ENCODE data around the gene SLC9A3. TPM values are rescaled to one million over a fixed set of nuclear protein-coding genes. Genes with fewer than 3 reads are reported as not detected.

Gene SLC9A3
- total RNA-seq, 4 donors from 2014 or later = 2.4 to 3.8 (median 3.5) TPM

- peaks cover 32 to 55% (median 36%) of the 10 kb centered on the region in 3 donors for H3K4me1 ChIP-seq
- no peak for DNase-seq
Measured at GRCh38 chr5:472076-472655, 52.1 kb downstream of the SLC9A3 start.

DNA sequence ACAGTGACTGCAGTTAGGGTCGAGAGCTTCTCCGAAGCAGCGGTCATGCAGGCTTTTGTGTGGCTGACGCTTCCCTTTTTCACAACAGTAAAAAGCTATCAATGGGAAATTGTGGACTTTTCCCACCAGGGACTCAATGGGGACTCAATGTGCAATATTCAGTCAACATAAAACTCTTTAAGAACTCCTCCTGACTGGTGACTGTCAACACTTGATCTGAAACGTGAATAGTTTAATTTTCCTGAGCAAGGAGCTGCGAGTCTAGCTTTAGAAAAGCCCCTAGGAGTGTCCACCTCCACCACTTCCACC is 52.5 kb downstream of the SLC9A3 start:
- no peak for DNase-seq
- no peak for TF ChIP-seq POLR2A (IDR thresholded peaks at IDR 0.05)
- TF ChIP-seq, protein P1, sequence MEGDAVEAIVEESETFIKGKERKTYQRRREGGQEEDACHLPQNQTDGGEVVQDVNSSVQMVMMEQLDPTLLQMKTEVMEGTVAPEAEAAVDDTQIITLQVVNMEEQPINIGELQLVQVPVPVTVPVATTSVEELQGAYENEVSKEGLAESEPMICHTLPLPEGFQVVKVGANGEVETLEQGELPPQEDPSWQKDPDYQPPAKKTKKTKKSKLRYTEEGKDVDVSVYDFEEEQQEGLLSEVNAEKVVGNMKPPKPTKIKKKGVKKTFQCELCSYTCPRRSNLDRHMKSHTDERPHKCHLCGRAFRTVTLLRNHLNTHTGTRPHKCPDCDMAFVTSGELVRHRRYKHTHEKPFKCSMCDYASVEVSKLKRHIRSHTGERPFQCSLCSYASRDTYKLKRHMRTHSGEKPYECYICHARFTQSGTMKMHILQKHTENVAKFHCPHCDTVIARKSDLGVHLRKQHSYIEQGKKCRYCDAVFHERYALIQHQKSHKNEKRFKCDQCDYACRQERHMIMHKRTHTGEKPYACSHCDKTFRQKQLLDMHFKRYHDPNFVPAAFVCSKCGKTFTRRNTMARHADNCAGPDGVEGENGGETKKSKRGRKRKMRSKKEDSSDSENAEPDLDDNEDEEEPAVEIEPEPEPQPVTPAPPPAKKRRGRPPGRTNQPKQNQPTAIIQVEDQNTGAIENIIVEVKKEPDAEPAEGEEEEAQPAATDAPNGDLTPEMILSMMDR (IDR thresholded peaks at IDR 0.05) = no peak
- Histone ChIP-seq H3K9me3 (no peaks in the 10 kb centered on the region), H3K27ac (peak overlapping the region; percentile 82 to 94 (median 88)), H3K4me1 (peaks cover 32 to 51% (median 36%) of the 10 kb centered on the region in 3 donors), H3K36me3 (peaks cover 0 to 35% (median 5%) of the 10 kb centered on the region in 3 donors), H3K27me3 (peaks cover 0 to 21% (median 6%) of the 10 kb centered on the region in 4 donors), H3K4me3 (peak overlapping the region; percentile 84 to 98 (median 91))
- 55 to 83% methylated on average over 4 to 6 of the region's 6 CpGs for WGBS, 2 donors
- intact Hi-C loops (cut with DNase I) = no loop called here

More at GRCh38 chr5:472076-472655, 52.1 kb downstream of the SLC9A3 start:
- TF ChIP-seq, protein P1 (IDR thresholded peaks at IDR 0.05) = no peak
- no peak for TF ChIP-seq POLR2A (IDR thresholded peaks at IDR 0.05)
- no peaks in the 10 kb centered on the region for H3K9me3 ChIP-seq
- H3K27me3 ChIP-seq = peaks cover 0 to 25% (median 6%) of the 10 kb centered on the region in 4 donors
- H3K4me3 ChIP-seq = peak overlapping the region; percentile 84 to 98 (median 91)
- H3K36me3 ChIP-seq = peaks cover 0 to 31% (median under 1%) of the 10 kb centered on the region in 3 donors
- H3K27ac ChIP-seq = peak overlapping the region; percentile 82 to 94 (median 88)
- intact Hi-C loops (cut with DNase I) = no loop called here
- WGBS, 2 donors = 0% methylated on average over 11 of the region's 30 CpGs; no CpG with 5 or more reads in 1 of the 2 donors

- intact Hi-C loops (cut with DNase I) = no loop called here
- Histone ChIP-seq H3K27me3 (peaks cover 0 to 15% (median 6%) of the 10 kb centered on the region in 4 donors), H3K36me3 (peaks cover 0 to 41% (median 11%) of the 10 kb centered on the region in 3 donors), H3K4me3 (peak overlapping the region in 3 of 4 donors; percentile 87 to 98 (median 95)), H3K4me1 (peaks cover 31 to 45% (median 32%) of the 10 kb centered on the region in 3 donors), H3K9me3 (no peaks in the 10 kb centered on the region), H3K27ac (peak overlapping the region in 1 of 4 donors; percentile 94)
- no peak for DNase-seq
- TF ChIP-seq, protein P1 (IDR thresholded peaks at IDR 0.05) = no peak
- TF ChIP-seq POLR2A (IDR thresholded peaks at IDR 0.05) = no peak
- 57 to 85% methylated on average over 8 to 20 of the region's 31 CpGs for WGBS, 2 donors
Measured at GRCh38 chr5:470961-471749, 53.1 kb downstream of the SLC9A3 start.

DNA sequence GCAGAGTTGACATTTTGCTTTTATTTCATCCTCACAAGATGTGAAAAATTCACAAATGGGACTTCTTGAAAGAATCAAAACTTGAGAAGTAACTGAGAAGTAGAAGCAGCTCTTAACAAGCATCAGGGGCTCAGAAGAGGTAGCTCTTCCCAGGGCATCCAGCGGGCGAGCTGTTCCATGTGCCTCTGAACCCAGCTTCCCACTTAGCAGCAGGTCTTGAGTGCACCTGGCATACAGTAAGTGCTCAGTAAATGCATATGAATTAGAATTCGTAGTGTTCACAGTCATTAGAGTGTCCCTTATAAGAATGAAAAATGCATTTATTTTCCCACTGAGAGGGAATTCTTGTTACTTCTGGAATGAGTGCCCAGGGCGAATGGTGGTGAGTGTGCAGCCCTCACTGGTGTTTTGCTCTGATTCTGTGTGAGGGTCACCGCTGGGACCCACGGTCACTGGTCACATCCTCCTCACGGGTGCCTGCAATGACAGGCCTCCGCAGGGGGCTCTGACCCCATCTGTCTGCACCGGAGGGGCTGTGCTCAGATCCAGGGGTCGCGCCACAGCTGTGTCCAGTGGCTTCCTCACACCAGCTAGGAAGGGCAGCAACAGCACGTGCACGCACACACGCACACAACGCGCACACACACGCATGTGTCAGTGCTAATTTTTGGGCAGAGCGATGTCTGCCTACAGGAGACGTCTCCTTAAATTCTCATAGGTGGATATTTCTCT is 54.3 kb downstream of the SLC9A3 start:
- H3K36me3 ChIP-seq = peaks cover 0 to 53% (median 18%) of the 10 kb centered on the region in 3 donors
- no peak for DNase-seq
- intact Hi-C loops (cut with DNase I) = no loop called here

More for the DNA sequence above, 54.3 kb downstream of the SLC9A3 start:
- Histone ChIP-seq H3K27me3 (peaks cover 0 to 3% (median 1%) of the 10 kb centered on the region in 4 donors), H3K4me1 (peaks cover 19 to 33% (median 23%) of the 10 kb centered on the region in 3 donors), H3K4me3 (no peak overlapping the region), H3K9me3 (no peaks in the 10 kb centered on the region), H3K27ac (no peak overlapping the region)
- TF ChIP-seq, protein P1 (IDR thresholded peaks at IDR 0.05) = no peak
- TF ChIP-seq POLR2A (IDR thresholded peaks at IDR 0.05) = no peak
- 74 to 88% methylated on average over 13 to 14 of the region's 19 CpGs for WGBS, 2 donors

All from esophagus squamous epithelium (tissue), 5 donors.